ENCODE data around the gene ACOT9. TPM values are rescaled to one million over a fixed set of nuclear protein-coding genes. Genes with fewer than 3 reads are reported as not detected.

ACOT9 gene
- total and polyA plus RNA-seq, 10 of the 15 experiments (the other 5 are each of a cell fraction or from before 2014, with no cell fraction given): 17.4 to 42.5 (median 23.3) TPM

GRCh38 chrX:23756165-23756564 lies 13.1 kb upstream of the ACOT9 start (continued):
- peak; percentile 89 for TF ChIP-seq CUX1 (IDR thresholded peaks at IDR 0.05; ENCODE audit: insufficient replicate concordance, low read depth, low read length)
- no peak for TF ChIP-seq NKRF (conservative IDR thresholded peaks at IDR 0.05)
- TF ChIP-seq SMC3 (IDR thresholded peaks at IDR 0.05; ENCODE audit: borderline replicate concordance, low read length): peak; percentile 76
- TF ChIP-seq IKZF1 (conservative IDR thresholded peaks at IDR 0.05): peak; percentile 50
- no peak for TF ChIP-seq POU2F2 (IDR thresholded peaks at IDR 0.05; ENCODE audit: borderline replicate concordance, low read depth, low read length)
- no peak for TF ChIP-seq ZNF207 (IDR thresholded peaks at IDR 0.05; ENCODE audit: borderline replicate concordance)
- TF ChIP-seq ZNF687 (IDR thresholded peaks at IDR 0.05): peak; percentile 47; the same call in 1 of the 2 replicates
- 0 out of 2 replicates have a peak, but pooled peaks have one; percentile 19 for TF ChIP-seq ATF2 (IDR thresholded peaks at IDR 0.05; ENCODE audit: low read length)
- TF ChIP-seq ETV6 (conservative IDR thresholded peaks at IDR 0.05 in 1 of 2, IDR thresholded peaks at IDR 0.05 in 1 of 2; ENCODE audit: borderline replicate concordance in 1 of 2, low read depth in 1 of 2): peak in 1 of 2 experiments; percentile 43; a peak in 1 of 4 replicates
- peak; percentile 34; the same call in 1 of the 2 replicates for TF ChIP-seq NBN (IDR thresholded peaks at IDR 0.05)
- peak; percentile 93 for TF ChIP-seq NR2F1 (conservative IDR thresholded peaks at IDR 0.05)
- TF ChIP-seq NR2C1 (IDR thresholded peaks at IDR 0.05): peak; percentile 45; the same call in 1 of the 2 replicates
- TF ChIP-seq RAD51 (IDR thresholded peaks at IDR 0.05): peak; percentile 49; the same call in 1 of the 2 replicates
- TF ChIP-seq CHD2 (IDR thresholded peaks at IDR 0.05; ENCODE audit: borderline replicate concordance, low read depth, low read length): no peak
- TF ChIP-seq YY1 (IDR thresholded peaks at IDR 0.05; ENCODE audit: low read depth, low read length): peak; percentile 60; the same call in 1 of the 2 replicates

Measured in GM12878 (cell line).